ENCODE measurements around the gene PHIP. TPM values are rescaled to one million over a fixed set of nuclear protein-coding genes. Genes with fewer than 3 reads are reported as not detected.

The PHIP gene
- total and polyA plus RNA-seq, 9 of the 15 experiments (the other 6 are each of a cell fraction or from before 2014, with no cell fraction given), result 8.1 to 36.3 (median 16.5) TPM

DNA sequence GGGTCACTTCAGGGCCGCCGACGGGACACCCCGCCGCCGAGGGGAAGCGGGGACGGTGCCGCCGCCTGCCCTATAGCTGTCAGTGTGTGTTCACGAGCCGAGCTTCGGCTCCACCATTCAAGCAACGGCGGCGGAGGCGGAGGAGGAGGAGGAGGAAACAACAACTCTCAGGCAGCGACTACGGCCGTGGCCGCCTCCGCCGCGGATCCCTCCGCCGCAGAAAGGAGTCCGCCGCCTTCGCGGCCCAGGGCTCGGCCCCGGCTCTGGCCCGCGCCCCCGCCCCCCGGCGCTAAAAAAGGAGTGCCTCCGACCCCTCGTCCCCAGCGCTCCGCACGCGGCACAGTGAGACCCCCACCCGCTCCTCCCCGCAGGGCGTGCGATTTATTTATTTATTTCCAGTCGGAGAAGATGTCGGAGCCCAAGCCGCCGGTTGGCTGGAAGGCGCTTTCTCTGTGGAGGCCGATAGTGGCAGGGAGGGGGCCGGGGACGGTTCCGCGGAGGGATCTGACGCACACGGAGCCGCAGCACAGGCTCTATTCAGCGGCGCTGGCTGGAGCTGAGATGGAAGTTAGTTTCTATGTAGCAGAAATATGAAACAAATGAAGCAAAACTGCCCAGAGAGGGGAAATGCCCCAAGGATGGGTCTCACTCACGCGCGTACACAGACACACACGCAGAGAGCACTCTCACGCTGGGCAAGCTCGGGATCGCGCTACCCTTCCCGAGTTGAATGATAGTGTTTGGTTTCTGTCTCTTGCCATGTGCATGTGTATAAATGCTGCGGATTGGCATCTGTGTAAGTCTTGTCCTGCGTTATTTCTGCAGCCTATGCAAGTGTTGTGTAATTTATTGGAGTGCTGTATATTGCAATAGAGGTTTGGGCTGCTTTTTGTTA is at the start of gene PHIP (continued):
- TF ChIP-seq NR2C1 (IDR thresholded peaks at IDR 0.05) (no peak), NR2C1 (tag; IDR thresholded peaks at IDR 0.05) (no peak), IFI16 (CRISPR knock-in tag; IDR thresholded peaks at IDR 0.05) (no peak), EP300 (IDR thresholded peaks at IDR 0.05; ENCODE audit: low read length) (no peak; the same call in none of the 2 replicates), SIRT6 (IDR thresholded peaks at IDR 0.05; ENCODE audit: low read depth, low read length) (no peak), MTA1 (IDR thresholded peaks at IDR 0.05; ENCODE audit: borderline replicate concordance) (no peak), ETS2 (tag; IDR thresholded peaks at IDR 0.05; ENCODE audit: borderline replicate concordance, poor library complexity, severe bottlenecking) (no peak), ZKSCAN8 (CRISPR knock-in tag; IDR thresholded peaks at IDR 0.05) (no peak), SAP30 (IDR thresholded peaks at IDR 0.05; ENCODE audit: borderline replicate concordance, insufficient read depth, low read depth, low read length, poor library complexity, severe bottlenecking) (peak; percentile 50), DDX20 (tag; IDR thresholded peaks at IDR 0.05; ENCODE audit: low read depth) (no peak), ETV6 (IDR thresholded peaks at IDR 0.05; ENCODE audit: borderline replicate concordance in 1 of 2, low read depth in 2 of 2, low read length in 1 of 2) (no peak), ETV6 (CRISPR knock-in tag; IDR thresholded peaks at IDR 0.05; ENCODE audit: borderline replicate concordance) (no peak), BMI1 (IDR thresholded peaks at IDR 0.05; ENCODE audit: low read length) (no peak), SMARCC2 (IDR thresholded peaks at IDR 0.05; ENCODE audit: low read depth) (peak; percentile 10; the same call in 1 of the 2 replicates), CBFA2T3 (IDR thresholded peaks at IDR 0.05) (peak; percentile 15; the same call in 1 of the 2 replicates), ZEB2 (IDR thresholded peaks at IDR 0.05) (no peak), ZNF324 (CRISPR knock-in tag; IDR thresholded peaks at IDR 0.05) (no peak), PPARD (CRISPR knock-in tag; IDR thresholded peaks at IDR 0.05) (no peak), MEIS2 (IDR thresholded peaks at IDR 0.05; ENCODE audit: partially characterized antibody) (no peak), KLF1 (tag; IDR thresholded peaks at IDR 0.05) (no peak), EP400 (IDR thresholded peaks at IDR 0.05) (peak; percentile 91), ZNF785 (CRISPR knock-in tag; IDR thresholded peaks at IDR 0.05) (no peak)
- TF ChIP-seq, protein P1, sequence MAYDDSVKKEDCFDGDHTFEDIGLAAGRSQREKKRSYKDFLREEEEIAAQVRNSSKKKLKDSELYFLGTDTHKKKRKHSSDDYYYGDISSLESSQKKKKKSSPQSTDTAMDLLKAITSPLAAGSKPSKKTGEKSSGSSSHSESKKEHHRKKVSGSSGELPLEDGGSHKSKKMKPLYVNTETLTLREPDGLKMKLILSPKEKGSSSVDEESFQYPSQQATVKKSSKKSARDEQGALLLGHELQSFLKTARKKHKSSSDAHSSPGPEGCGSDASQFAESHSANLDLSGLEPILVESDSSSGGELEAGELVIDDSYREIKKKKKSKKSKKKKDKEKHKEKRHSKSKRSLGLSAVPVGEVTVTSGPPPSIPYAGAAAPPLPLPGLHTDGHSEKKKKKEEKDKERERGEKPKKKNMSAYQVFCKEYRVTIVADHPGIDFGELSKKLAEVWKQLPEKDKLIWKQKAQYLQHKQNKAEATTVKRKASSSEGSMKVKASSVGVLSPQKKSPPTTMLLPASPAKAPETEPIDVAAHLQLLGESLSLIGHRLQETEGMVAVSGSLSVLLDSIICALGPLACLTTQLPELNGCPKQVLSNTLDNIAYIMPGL (CRISPR knock-in tag; IDR thresholded peaks at IDR 0.05), result peak; percentile 79; the same call in 1 of the 2 replicates
- TF ChIP-seq, protein P2, sequence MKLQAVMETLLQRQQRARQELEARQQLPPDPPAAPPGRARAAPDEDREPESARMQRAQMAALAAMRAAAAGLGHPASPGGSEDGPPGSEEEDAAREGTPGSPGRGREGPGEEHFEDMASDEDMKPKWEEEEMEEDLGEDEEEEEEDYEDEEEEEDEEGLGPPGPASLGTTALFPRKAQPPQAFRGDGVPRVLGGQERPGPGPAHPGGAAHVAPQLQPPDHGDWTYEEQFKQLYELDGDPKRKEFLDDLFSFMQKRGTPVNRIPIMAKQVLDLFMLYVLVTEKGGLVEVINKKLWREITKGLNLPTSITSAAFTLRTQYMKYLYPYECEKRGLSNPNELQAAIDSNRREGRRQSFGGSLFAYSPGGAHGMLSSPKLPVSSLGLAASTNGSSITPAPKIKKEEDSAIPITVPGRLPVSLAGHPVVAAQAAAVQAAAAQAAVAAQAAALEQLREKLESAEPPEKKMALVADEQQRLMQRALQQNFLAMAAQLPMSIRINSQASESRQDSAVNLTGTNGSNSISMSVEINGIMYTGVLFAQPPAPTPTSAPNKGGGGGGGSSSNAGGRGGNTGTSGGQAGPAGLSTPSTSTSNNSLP (IDR thresholded peaks at IDR 0.05; ENCODE audit: borderline replicate concordance, low read depth, low read length), result no peak

All from K562 (cell line).